ENCODE data around the gene MYBPC2. TPM values are rescaled to one million over a fixed set of nuclear protein-coding genes. Genes with fewer than 3 reads are reported as not detected.
A peak's percentile ranks its signal among the peaks of the same experiment; 100 is the strongest.

The MYBPC2 gene
- total and polyA plus RNA-seq, 10 donors, result 0.28 to 1.7 (median 0.42) TPM; not detected in 2

DNA sequence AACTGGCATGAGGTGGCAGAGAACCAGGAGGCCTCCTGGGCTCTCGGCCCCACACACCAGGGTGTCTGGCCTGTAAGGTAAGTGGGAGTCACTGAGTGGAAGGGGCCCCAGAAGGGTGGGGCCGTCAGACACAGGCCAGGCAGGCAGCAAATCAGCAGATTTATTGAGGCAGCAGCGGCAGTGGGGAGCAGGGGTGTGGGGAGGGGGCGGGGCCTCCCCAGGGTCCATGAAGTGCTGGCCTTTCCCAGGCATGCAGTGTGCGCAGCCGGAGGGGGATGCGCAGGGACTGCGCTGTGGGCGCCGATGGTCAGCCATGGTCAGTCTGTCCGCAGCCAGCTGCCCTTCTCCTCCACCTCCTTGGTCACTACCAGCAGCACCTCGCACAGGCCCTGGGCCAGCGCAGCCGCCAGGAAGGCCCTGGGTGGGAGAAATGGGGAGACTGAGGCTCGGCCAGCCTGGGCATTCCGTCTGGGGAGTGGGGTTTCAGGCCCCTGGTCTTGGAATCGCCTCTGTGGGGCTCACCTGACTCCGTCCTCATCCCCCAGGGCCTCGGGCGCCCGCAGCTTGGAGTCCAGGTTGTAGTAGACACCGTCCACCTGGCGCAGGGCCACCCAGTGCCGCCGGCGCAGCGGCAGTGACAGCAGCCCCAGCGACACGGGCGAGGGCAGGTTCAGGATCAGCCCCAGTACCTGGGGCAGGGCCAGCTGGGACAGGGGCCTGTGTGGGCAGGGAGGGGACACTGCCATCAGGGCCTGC, 73.3 kb downstream of the MYBPC2 start:
- TF ChIP-seq POLR2A (IDR thresholded peaks at IDR 0.05) (no peak), POLR2AphosphoS5 (IDR thresholded peaks at IDR 0.05) (peak in 2 of 3 donors; percentile 20 to 31)
- Histone ChIP-seq H3K4me3 (no peak overlapping the region), H3K27me3 (replicated peaks in 1 of 7) (no peaks in the 10 kb centered on the region), H3K4me1 (peaks cover 0 to 12% (median 10%) of the 10 kb centered on the region in 6 donors), H3K36me3 (peaks cover 0 to 12% (median 4%) of the 10 kb centered on the region in 6 donors), H3K9me3 (no peaks in the 10 kb centered on the region), H3K27ac (no peak overlapping the region)
- peak; percentile 67 for DNase-seq
- WGBS, 5 donors, result 90 to 96% (median 93%) methylated on average over 13 to 30 of the region's 30 CpGs
- intact Hi-C loops (cut with DNase I; ENCODE audit: low total_unique reads), result no loop called here

DNA sequence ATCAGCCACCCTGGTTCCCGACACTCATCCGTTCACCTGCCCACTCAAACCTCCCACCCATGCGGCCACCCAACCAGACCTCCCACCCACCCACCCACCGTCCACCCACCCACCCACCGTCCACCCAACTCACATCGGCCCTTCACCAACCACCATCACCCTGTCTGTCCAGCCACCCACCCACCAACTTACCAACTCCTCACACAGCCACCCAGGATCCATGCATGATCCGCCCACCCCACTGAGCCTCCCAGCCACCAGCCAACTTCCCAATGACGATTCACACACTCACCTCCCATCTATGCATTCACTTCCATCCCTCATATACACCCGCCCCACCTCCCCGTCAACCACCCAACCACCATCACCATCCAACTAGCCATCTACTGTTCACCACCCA, 74.0 kb downstream of the MYBPC2 start:
- no peak overlapping the region for H3K27ac ChIP-seq
- H3K9me3 ChIP-seq, result no peaks in the 10 kb centered on the region
- H3K4me3 ChIP-seq, result no peak overlapping the region
- peaks cover 0 to 15% (median 11%) of the 10 kb centered on the region in 6 donors for H3K4me1 ChIP-seq
- no peak for TF ChIP-seq POLR2AphosphoS5 (IDR thresholded peaks at IDR 0.05)
- TF ChIP-seq, protein P1, sequence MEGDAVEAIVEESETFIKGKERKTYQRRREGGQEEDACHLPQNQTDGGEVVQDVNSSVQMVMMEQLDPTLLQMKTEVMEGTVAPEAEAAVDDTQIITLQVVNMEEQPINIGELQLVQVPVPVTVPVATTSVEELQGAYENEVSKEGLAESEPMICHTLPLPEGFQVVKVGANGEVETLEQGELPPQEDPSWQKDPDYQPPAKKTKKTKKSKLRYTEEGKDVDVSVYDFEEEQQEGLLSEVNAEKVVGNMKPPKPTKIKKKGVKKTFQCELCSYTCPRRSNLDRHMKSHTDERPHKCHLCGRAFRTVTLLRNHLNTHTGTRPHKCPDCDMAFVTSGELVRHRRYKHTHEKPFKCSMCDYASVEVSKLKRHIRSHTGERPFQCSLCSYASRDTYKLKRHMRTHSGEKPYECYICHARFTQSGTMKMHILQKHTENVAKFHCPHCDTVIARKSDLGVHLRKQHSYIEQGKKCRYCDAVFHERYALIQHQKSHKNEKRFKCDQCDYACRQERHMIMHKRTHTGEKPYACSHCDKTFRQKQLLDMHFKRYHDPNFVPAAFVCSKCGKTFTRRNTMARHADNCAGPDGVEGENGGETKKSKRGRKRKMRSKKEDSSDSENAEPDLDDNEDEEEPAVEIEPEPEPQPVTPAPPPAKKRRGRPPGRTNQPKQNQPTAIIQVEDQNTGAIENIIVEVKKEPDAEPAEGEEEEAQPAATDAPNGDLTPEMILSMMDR (IDR thresholded peaks at IDR 0.05 in 8 of 11, conservative IDR thresholded peaks at IDR 0.05 in 3 of 11), result no peak
- no peak for TF ChIP-seq POLR2A (IDR thresholded peaks at IDR 0.05)
- no peaks in the 10 kb centered on the region for H3K27me3 ChIP-seq (replicated peaks in 1 of 7)
- DNase-seq, result peak; percentile 47
- intact Hi-C loops (cut with DNase I; ENCODE audit: low total_unique reads), result no loop called here
- WGBS, 5 donors, result 90 to 98% (median 96%) methylated on average over 7 to 10 of the region's 10 CpGs
- H3K36me3 ChIP-seq, result peaks cover 0 to 12% (median 4%) of the 10 kb centered on the region in 6 donors

DNA sequence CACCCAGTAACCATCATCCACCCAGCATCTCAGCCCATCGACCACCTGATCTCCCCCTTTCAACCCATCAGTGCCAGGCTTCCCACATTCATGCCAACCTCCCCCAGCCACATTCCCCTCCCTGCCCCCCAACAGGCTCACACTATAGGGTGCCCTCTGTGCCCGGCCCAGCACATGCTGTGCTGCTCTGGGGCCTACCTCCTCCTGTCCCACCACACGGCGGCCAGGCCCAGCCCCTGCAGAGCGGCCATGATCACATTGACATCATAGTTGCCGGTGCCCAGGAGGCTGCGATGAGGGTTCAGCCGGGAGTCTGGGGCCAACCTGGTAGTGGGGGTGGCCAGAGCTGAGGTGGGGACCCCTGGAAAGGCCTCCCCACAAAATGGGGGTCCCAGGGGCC, 74.7 kb downstream of the MYBPC2 start:
- Histone ChIP-seq H3K9me3 (no peaks in the 10 kb centered on the region), H3K27ac (no peak overlapping the region), H3K4me1 (peaks cover 0 to 20% (median 13%) of the 10 kb centered on the region in 6 donors), H3K27me3 (replicated peaks in 1 of 7) (no peaks in the 10 kb centered on the region), H3K4me3 (no peak overlapping the region), H3K36me3 (peaks cover 0 to 12% (median 4%) of the 10 kb centered on the region in 6 donors)
- TF ChIP-seq POLR2AphosphoS5 (IDR thresholded peaks at IDR 0.05), result peak in 1 of 3 donors; percentile 20
- TF ChIP-seq POLR2A (IDR thresholded peaks at IDR 0.05), result no peak
- peak; percentile 71 for DNase-seq
- 92 to 95% (median 93%) methylated on average over 8 of the region's 8 CpGs for WGBS, 5 donors
- intact Hi-C loops (cut with DNase I; ENCODE audit: low total_unique reads), result no loop called here

DNA sequence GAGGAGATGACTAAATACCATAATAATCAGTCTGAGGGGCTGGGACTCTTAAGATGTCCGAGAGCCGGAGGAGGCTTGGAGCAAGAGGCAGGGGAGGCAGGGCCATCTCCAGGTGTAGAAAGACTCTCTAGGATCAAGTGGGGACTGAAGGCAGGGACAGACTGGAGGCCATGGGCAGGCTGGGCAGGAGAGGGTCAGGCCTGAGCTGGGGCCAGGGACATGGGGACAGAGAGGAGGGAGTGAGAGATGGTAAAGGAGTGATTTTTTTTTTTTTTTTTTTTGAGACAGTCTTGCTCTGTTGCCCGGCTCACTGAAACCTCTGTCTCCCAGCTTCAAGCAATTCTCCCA, 76.1 kb downstream of the MYBPC2 start:
- WGBS, 5 donors, result 93 to 98% (median 95%) methylated on average over 3 of the region's 3 CpGs
- intact Hi-C loops (cut with DNase I; ENCODE audit: low total_unique reads), result no loop called here
- Histone ChIP-seq H3K36me3 (peaks cover 0 to 12% (median 4%) of the 10 kb centered on the region in 6 donors), H3K4me3 (no peak overlapping the region), H3K4me1 (peaks cover 0 to 20% (median 13%) of the 10 kb centered on the region in 6 donors), H3K9me3 (no peaks in the 10 kb centered on the region), H3K27me3 (replicated peaks in 1 of 7) (peaks cover 0 to 4% (median 0%) of the 10 kb centered on the region in 7 donors), H3K27ac (no peak overlapping the region)
- TF ChIP-seq POLR2AphosphoS5 (IDR thresholded peaks at IDR 0.05) (no peak), POLR2A (IDR thresholded peaks at IDR 0.05) (no peak)
- TF ChIP-seq, protein P1 (IDR thresholded peaks at IDR 0.05 in 8 of 11, conservative IDR thresholded peaks at IDR 0.05 in 3 of 11), result no peak
- DNase-seq, result peak; percentile 43

DNA sequence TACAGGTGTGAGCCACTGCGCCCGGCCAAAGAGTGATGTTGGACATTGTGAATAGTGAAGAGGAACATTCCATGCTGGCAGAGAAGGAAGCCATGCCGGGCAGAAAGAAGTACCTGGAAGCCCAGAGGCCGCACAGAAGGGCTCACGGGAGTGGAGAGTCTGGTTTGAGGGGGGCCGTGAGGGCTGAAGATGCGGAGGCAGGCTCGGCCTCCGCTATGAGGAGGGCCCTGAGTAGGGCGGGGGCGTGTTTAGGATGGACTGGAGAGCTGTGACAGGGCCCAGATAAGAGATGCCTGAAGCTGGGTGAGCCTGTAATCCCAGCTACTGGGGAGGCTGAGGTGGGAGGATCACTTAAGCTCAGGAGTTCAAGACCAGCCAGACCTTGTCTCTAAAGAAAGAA, 76.7 kb downstream of the MYBPC2 start:
- Histone ChIP-seq H3K4me3 (no peak overlapping the region), H3K36me3 (peaks cover 0 to 12% (median 4%) of the 10 kb centered on the region in 6 donors), H3K27me3 (replicated peaks in 1 of 7) (peaks cover 0 to 9% (median 0%) of the 10 kb centered on the region in 7 donors), H3K9me3 (no peaks in the 10 kb centered on the region), H3K4me1 (peaks cover 0 to 20% (median 13%) of the 10 kb centered on the region in 6 donors), H3K27ac (no peak overlapping the region)
- intact Hi-C loops (cut with DNase I; ENCODE audit: low total_unique reads), result no loop called here
- 87 to 91% (median 88%) methylated on average over 11 of the region's 11 CpGs for WGBS, 5 donors
- no peak for TF ChIP-seq POLR2AphosphoS5 (IDR thresholded peaks at IDR 0.05)
- TF ChIP-seq POLR2A (IDR thresholded peaks at IDR 0.05), result no peak
- TF ChIP-seq, protein P1 (IDR thresholded peaks at IDR 0.05 in 8 of 11, conservative IDR thresholded peaks at IDR 0.05 in 3 of 11), result no peak
- peak; percentile 68 for DNase-seq

Measured in spleen (tissue), 11 donors.